NCI-H1436 treated with DMSO at 0.1 percent for 48 hours (cell line): Measurements from ENCODE around the gene SLC17A8.
"Not testable (repeated sequence)": the region's sequence is repeated elsewhere in the genome, so short reads cannot be mapped to it uniquely, and the experiment has no call there.

Experiments
- DNase-seq: peaks from one replicate; lab custom pipeline; 2025; lab: John Stamatoyannopoulos, UW

SLC17A8 gene

GRCh38 chr12:100356644-100357223 lies at the start of gene SLC17A8:
SLC17A8 (plus strand) TSS chr12:100357074; CDS start chr12:100357392, 318 bp downstream.
- DNase-seq = no peak

- not testable (repeated sequence) for DNase-seq
Observed at GRCh38 chr12:100308138-100308537, 48.7 kb upstream of the SLC17A8 start.

GRCh38 chr12:100311317-100311716 lies 45.6 kb upstream of the SLC17A8 start:
- DNase-seq = no peak

GRCh38 chr12:100317371-100317770 lies 39.5 kb upstream of the SLC17A8 start:
- no peak for DNase-seq

GRCh38 chr12:100324498-100324897 lies 32.4 kb upstream of the SLC17A8 start:
- DNase-seq = no peak

- DNase-seq = no peak
Observed at GRCh38 chr12:100326208-100326607, 30.7 kb upstream of the SLC17A8 start.

- no peak for DNase-seq
Observed at GRCh38 chr12:100329800-100330199, 27.1 kb upstream of the SLC17A8 start.

- DNase-seq = no peak
Observed at GRCh38 chr12:100331871-100332270, 25.0 kb upstream of the SLC17A8 start.

- DNase-seq = no peak
Observed at GRCh38 chr12:100332852-100333251, 24.0 kb upstream of the SLC17A8 start.

GRCh38 chr12:100337299-100337698 lies 19.6 kb upstream of the SLC17A8 start:
- no peak for DNase-seq

- DNase-seq = no peak
Observed at GRCh38 chr12:100337727-100338126, 19.1 kb upstream of the SLC17A8 start.

GRCh38 chr12:100339071-100339470 lies 17.8 kb upstream of the SLC17A8 start:
- DNase-seq = no peak

- not testable (repeated sequence) for DNase-seq
Observed at GRCh38 chr12:100342897-100343296, 14.0 kb upstream of the SLC17A8 start.

- DNase-seq = not testable (repeated sequence)
Observed at GRCh38 chr12:100344351-100344750, 12.5 kb upstream of the SLC17A8 start.

- DNase-seq = no peak
Observed at GRCh38 chr12:100345020-100345767, 11.7 kb upstream of the SLC17A8 start.

GRCh38 chr12:100346660-100347059 lies 10.2 kb upstream of the SLC17A8 start:
- DNase-seq = no peak

- no peak for DNase-seq
Observed at GRCh38 chr12:100348657-100349454, 8.0 kb upstream of the SLC17A8 start.

- no peak for DNase-seq
Observed at GRCh38 chr12:100359248-100359647, 2.4 kb downstream of the SLC17A8 start.

- no peak for DNase-seq
Observed at GRCh38 chr12:100359822-100360221, 2.9 kb downstream of the SLC17A8 start.

- no peak for DNase-seq
Observed at GRCh38 chr12:100360450-100360849, 3.6 kb downstream of the SLC17A8 start.

GRCh38 chr12:100364324-100364723 lies 7.5 kb downstream of the SLC17A8 start:
- no peak for DNase-seq

GRCh38 chr12:100365411-100365810 lies 8.5 kb downstream of the SLC17A8 start:
- no peak for DNase-seq

- no peak for DNase-seq
Observed at GRCh38 chr12:100368066-100368465, 11.2 kb downstream of the SLC17A8 start.
